Sciatic nerve (tissue), 2 donors: Measurements from ENCODE around the gene SCAI. TPM values are rescaled to one million over a fixed set of nuclear protein-coding genes. Genes with fewer than 3 reads are reported as not detected.
"Not testable (repeated sequence)": the region's sequence is repeated elsewhere in the genome, so short reads cannot be mapped to it uniquely, and the experiment has no call there.

Experiments used
- ATAC-seq: fragments of 200-7000 bp; cut with Tn5 transposase; one replicate; pipeline ENCODE4 v1.9.1; 2020; ENCODE audit warnings: mild to moderate bottlenecking, moderate library complexity
- DNase-seq: peaks from one replicate; pipeline ENCODE4 v3.0.0-alpha.2; 2020; ENCODE audit warnings: low spot score
- intact Hi-C: fragments of 100-400 bp; cut with DNase I; formaldehyde crosslinking; loops from one replicate; pipeline ENCODE4 v1.14.2; 2022
- total RNA-seq: library from RNA; stranded (reverse); fragmentation: NEBNext Ultra II Directional; extraction: Animal tissue kit (Norgen Biotek cat#: 25700); gene quantifications from one replicate; pipeline ENCODE4 v1.2.1, GENCODE V29; 2021
- donor health status: DM: no; HTN: no; CAD: no.
- donor health status: DM: no; HTN: no; CAD: no.

SCAI gene
- total RNA-seq, 1 donor from 2014 or later = 13.7 TPM

GRCh38 chr9:125074976-125075375 lies 68.4 kb downstream of the SCAI start:
- DNase-seq (no peak), ATAC-seq (no peak)
- intact Hi-C loops = no loop called here

GRCh38 chr9:125066839-125067619 lies 76.3 kb downstream of the SCAI start:
- intact Hi-C loops = no loop called here
- DNase-seq (no peak), ATAC-seq (peak; percentile 60)

- intact Hi-C loops = no loop called here
- no peak for ATAC-seq
- DNase-seq = no peak
Observed at GRCh38 chr9:125061391-125061790, 81.9 kb downstream of the SCAI start.

GRCh38 chr9:125049212-125050049 lies 93.9 kb downstream of the SCAI start:
- no peak for ATAC-seq
- intact Hi-C loops = no loop called here
- no peak for DNase-seq

GRCh38 chr9:125043631-125044030 lies 99.7 kb downstream of the SCAI start:
- no peak for DNase-seq
- no peak for ATAC-seq
- intact Hi-C loops = no loop called here

- intact Hi-C loops = no loop called here
- DNase-seq (no peak), ATAC-seq (no peak)
Observed at GRCh38 chr9:125043148-125043547, 100.2 kb downstream of the SCAI start.

GRCh38 chr9:125038166-125038565 lies 105.2 kb downstream of the SCAI start:
- ATAC-seq (no peak), DNase-seq (no peak)
- intact Hi-C loops = no loop called here

- DNase-seq = no peak
- intact Hi-C loops = no loop called here
- ATAC-seq = no peak
Observed at GRCh38 chr9:125028041-125028440, 115.3 kb downstream of the SCAI start.

GRCh38 chr9:125024917-125025316 lies 118.4 kb downstream of the SCAI start:
- DNase-seq = no peak
- intact Hi-C loops = no loop called here
- ATAC-seq = no peak

GRCh38 chr9:125021069-125021468 lies 122.3 kb downstream of the SCAI start:
- DNase-seq (no peak), ATAC-seq (no peak)
- intact Hi-C loops = no loop called here

GRCh38 chr9:125015655-125016054 lies 127.7 kb downstream of the SCAI start:
- intact Hi-C loops, ATAC-seq, DNase-seq: not testable (repeated sequence)

GRCh38 chr9:125012013-125012412 lies 131.3 kb downstream of the SCAI start:
- intact Hi-C loops, DNase-seq, ATAC-seq: not testable (repeated sequence)

- DNase-seq (no peak), ATAC-seq (no peak)
- intact Hi-C loops = no loop called here
Observed at GRCh38 chr9:125008599-125008998, 134.7 kb downstream of the SCAI start.

- ATAC-seq (no peak), DNase-seq (no peak)
- intact Hi-C loops = no loop called here
Observed at GRCh38 chr9:125003332-125003731, 140.0 kb downstream of the SCAI start.

- no peak for ATAC-seq
- intact Hi-C loops = no loop called here
- DNase-seq = no peak
Observed at GRCh38 chr9:124983698-124984097, 159.6 kb downstream of the SCAI start.

GRCh38 chr9:124980431-124980830 lies 162.9 kb downstream of the SCAI start:
- intact Hi-C loops = no loop called here
- no peak for ATAC-seq
- no peak for DNase-seq

- intact Hi-C loops = no loop called here
- ATAC-seq = no peak
Observed at GRCh38 chr9:124975131-124975530, 168.2 kb downstream of the SCAI start.

GRCh38 chr9:124973807-124974206 lies 169.5 kb downstream of the SCAI start:
- ATAC-seq (no peak), DNase-seq (no peak)
- intact Hi-C loops = no loop called here

More at GRCh38 chr9:124975131-124975530, 168.2 kb downstream of the SCAI start:
- DNase-seq = no peak

GRCh38 chr9:124972241-124972770 lies 171.0 kb downstream of the SCAI start:
- no peak for ATAC-seq
- intact Hi-C loops = no loop called here

GRCh38 chr9:124969401-124969800 lies 173.9 kb downstream of the SCAI start:
- intact Hi-C loops = no loop called here
- no peak for ATAC-seq
- DNase-seq = no peak

More at GRCh38 chr9:124972241-124972770, 171.0 kb downstream of the SCAI start:
- DNase-seq = no peak
